SH-SY5Y (cell line): ENCODE results near the gene HERC2.

Experiments
- GATA2 ChIP-seq: IDR thresholded peaks from 2 replicates; pipeline ENCODE4 v1.6.1; 2011; ENCODE audit warnings: mild to moderate bottlenecking, low read depth, low read length
- GATA3 ChIP-seq: IDR thresholded peaks from 2 replicates; pipeline ENCODE4 v1.6.1; 2011; ENCODE audit warnings: low read depth, mild to moderate bottlenecking, low read length, moderate library complexity

- TF ChIP-seq GATA2: no peak
- TF ChIP-seq GATA3: no peak
These were observed 168.4 kb downstream of the HERC2 start for GRCh38 chr15:28153492-28154119.
